ENCODE data around the gene HS3ST4. TPM values are rescaled to one million over a fixed set of nuclear protein-coding genes. Genes with fewer than 3 reads are reported as not detected.
"Not testable (repeated sequence)": the region's sequence is repeated elsewhere in the genome, so short reads cannot be mapped to it uniquely, and the experiment has no call there.

Gene HS3ST4
- total RNA-seq, 2 experiments from 2014 or later: not detected

- no peak for TF ChIP-seq CTCF (IDR thresholded peaks at IDR 0.05)
- H3K27me3 Mint-ChIP-seq: peaks cover 5% of the 10 kb centered on the region
- CTCF ChIA-PET: no interaction called here
- no peak overlapping the region for H3K4me3 Mint-ChIP-seq
- ATAC-seq (no peak), DNase-seq (no peak)
- POLR2A ChIA-PET: no interaction called here
- H3K4me1 Mint-ChIP-seq (ENCODE audit: low read depth): no peaks in the 10 kb centered on the region
- intact Hi-C loops (cut with micrococcal nuclease): no loop called here
- no peaks in the 10 kb centered on the region for H3K36me3 Mint-ChIP-seq (ENCODE audit: low read depth)
- peaks cover 16% of the 10 kb centered on the region for H3K9me3 Mint-ChIP-seq
- no peak overlapping the region for H3K27ac Mint-ChIP-seq
Measured at GRCh38 chr16:26016989-26017388, 325.2 kb downstream of the HS3ST4 start.

- Mint-ChIP-seq H3K27ac (no peak overlapping the region), H3K36me3 (ENCODE audit: low read depth) (no peaks in the 10 kb centered on the region), H3K9me3 (peaks cover 13% of the 10 kb centered on the region), H3K4me1 (ENCODE audit: low read depth) (no peaks in the 10 kb centered on the region), H3K4me3 (no peak overlapping the region), H3K27me3 (peaks cover 7% of the 10 kb centered on the region)
- DNase-seq: no peak
- TF ChIP-seq CTCF (IDR thresholded peaks at IDR 0.05): no peak
- intact Hi-C loops (cut with micrococcal nuclease): no loop called here
- no peak for ATAC-seq
- ChIA-PET POLR2A (no interaction called here), CTCF (interaction anchor here (1.0 kb wide), 1 partner anchor 10 kb away, joined by 3 read pairs; no protein-coding TSS in a partner anchor)
Measured at GRCh38 chr16:26019381-26020242, 327.9 kb downstream of the HS3ST4 start.

DNA sequence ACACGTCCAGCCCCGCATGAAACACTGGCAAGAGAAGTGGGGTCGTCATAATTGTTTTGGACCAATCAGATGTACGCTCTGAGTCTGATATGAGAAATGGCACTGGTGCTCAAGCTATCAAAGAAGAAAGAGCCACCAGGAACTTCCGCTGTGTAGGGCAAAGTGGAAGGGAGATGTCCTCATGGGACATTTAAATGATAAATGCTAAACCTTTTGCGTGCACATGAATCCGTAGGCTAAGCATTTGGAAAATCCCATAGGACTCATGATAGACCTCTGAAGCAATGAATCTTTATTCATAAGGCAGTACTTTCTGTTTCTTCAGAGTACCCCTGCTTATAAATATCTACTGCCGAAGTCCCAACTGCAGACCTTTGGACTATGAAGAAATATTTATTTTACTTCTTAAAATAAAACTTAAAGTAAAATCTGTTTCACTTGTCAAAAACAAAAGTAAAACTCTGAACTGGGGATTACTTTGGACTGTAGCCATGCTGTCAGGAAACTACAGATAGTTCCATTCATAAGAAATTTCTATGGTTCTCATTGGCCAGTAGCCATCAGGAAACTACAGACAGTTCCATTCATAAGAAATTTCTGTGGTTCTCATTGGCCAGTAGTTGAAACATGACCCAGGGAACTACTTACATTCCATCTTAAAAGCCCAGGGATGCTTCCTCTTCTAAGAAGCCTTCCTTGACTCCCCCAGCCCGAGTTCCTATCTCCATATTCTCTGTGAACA lies 335.1 kb downstream of the HS3ST4 start:
- H3K27ac Mint-ChIP-seq: no peak overlapping the region
- POLR2A ChIA-PET: no interaction called here
- intact Hi-C loops (cut with micrococcal nuclease): no loop called here
- H3K9me3 Mint-ChIP-seq: no peaks in the 10 kb centered on the region
- no peaks in the 10 kb centered on the region for H3K4me1 Mint-ChIP-seq (ENCODE audit: low read depth)
- no peaks in the 10 kb centered on the region for H3K36me3 Mint-ChIP-seq (ENCODE audit: low read depth)
- no peak for ATAC-seq
- no peak for DNase-seq
- CTCF ChIA-PET: no interaction called here
- H3K27me3 Mint-ChIP-seq: peaks cover 9% of the 10 kb centered on the region
- no peak overlapping the region for H3K4me3 Mint-ChIP-seq
- TF ChIP-seq CTCF (IDR thresholded peaks at IDR 0.05): no peak

DNA sequence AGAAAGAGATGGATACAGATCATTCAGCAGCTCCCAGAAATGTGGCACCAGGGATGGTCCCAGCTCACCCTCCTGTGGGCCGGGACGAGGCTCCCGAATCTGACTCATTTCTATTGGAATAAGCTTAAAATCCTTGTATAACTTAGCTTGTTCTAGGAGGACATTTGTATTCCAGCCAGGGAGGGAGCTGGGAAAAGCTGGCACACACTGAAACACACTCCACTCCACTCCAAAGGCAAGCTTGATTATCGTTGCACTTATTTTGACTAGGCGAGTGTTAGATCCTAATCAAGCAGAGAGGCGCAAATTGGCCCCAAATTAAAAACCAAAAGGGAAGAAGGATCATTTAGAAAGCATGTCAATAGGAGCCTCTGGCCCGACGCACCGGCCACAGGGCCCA lies 339.5 kb downstream of the HS3ST4 start:
- TF ChIP-seq CTCF (IDR thresholded peaks at IDR 0.05): no peak
- H3K27me3 Mint-ChIP-seq: peaks cover 5% of the 10 kb centered on the region
- intact Hi-C loops (cut with micrococcal nuclease): no loop called here
- CTCF ChIA-PET: no interaction called here
- H3K9me3 Mint-ChIP-seq: no peaks in the 10 kb centered on the region
- ATAC-seq: no peak
- DNase-seq: no peak
- no peak overlapping the region for H3K27ac Mint-ChIP-seq
- POLR2A ChIA-PET: no interaction called here
- no peaks in the 10 kb centered on the region for H3K4me1 Mint-ChIP-seq (ENCODE audit: low read depth)
- no peaks in the 10 kb centered on the region for H3K36me3 Mint-ChIP-seq (ENCODE audit: low read depth)
- no peak overlapping the region for H3K4me3 Mint-ChIP-seq

DNA sequence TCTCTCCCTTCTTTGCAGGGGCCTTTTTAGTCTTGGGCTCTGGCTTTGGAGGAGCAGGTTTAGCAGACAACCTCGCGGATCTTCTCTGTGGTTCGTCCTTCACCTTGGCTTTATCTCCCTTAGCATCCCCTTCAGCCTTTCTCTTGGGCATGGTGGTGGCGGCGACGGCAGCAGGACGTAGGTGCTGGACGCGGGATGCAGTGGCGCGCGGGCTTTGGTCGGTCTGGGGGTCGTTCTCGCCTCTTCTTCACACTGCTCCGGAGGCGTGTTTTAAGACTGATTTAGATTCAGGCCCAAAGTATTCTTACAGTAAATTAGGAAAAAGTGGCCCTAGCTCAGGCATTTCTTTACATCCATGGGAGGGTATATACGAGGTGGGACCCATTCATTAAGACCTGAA lies 340.9 kb downstream of the HS3ST4 start:
- H3K36me3 Mint-ChIP-seq (ENCODE audit: low read depth); intact Hi-C loops (cut with micrococcal nuclease); POLR2A ChIA-PET; H3K9me3 Mint-ChIP-seq; H3K4me3 Mint-ChIP-seq; H3K27ac Mint-ChIP-seq; CTCF ChIA-PET; ATAC-seq; DNase-seq; H3K4me1 Mint-ChIP-seq (ENCODE audit: low read depth); H3K27me3 Mint-ChIP-seq: not testable (repeated sequence)

Data from activated CD8-positive, alpha-beta T cell treated with anti-CD3 and anti-CD28 coated beads for 36 hours (primary cell).